KMS-11 (cell line): ENCODE measurements around the gene SETD6.

Experiments
- H2AFZ ChIP-seq: fragments of 200-600 bp; sonication (generic); 2 replicates; pipeline ENCODE4 v1.6.1; 2016; ENCODE audit warnings: antibody characterized with exemption, mixed run types, low read depth
- H3K27ac ChIP-seq: fragments of 200-600 bp; sonication (generic); 2 replicates; pipeline ENCODE4 v1.6.1; 2016; ENCODE audit warnings: mild to moderate bottlenecking, mixed run types
- H3K27me3 ChIP-seq: fragments of 200-600 bp; sonication (generic); 2 replicates; pipeline ENCODE4 v1.6.1; 2017; ENCODE audit warnings: mild to moderate bottlenecking, low read depth, mixed run types, moderate library complexity; ENCODE audit not compliant: insufficient read depth
- H3K36me3 ChIP-seq: fragments of 200-600 bp; sonication (generic); 2 replicates; pipeline ENCODE4 v1.6.1; 2017; ENCODE audit warnings: mild to moderate bottlenecking, mixed run types; ENCODE audit not compliant: insufficient read depth
- H3K4me1 ChIP-seq: fragments of 200-600 bp; sonication (generic); 2 replicates; pipeline ENCODE4 v1.6.1; 2016; ENCODE audit warnings: mild to moderate bottlenecking, low read depth, mixed run types; ENCODE audit not compliant: poor library complexity, severe bottlenecking
- H3K4me2 ChIP-seq: fragments of 200-600 bp; sonication (generic); 2 replicates; pipeline ENCODE4 v1.7.0; 2016; ENCODE audit warnings: mild to moderate bottlenecking, mixed run types
- H3K4me3 ChIP-seq: fragments of 200-600 bp; sonication (generic); IDR thresholded peaks from 2 replicates; pipeline ENCODE4 v1.6.1; 2017; ENCODE audit warnings: low read depth, low read length, mixed read lengths; ENCODE audit not compliant: insufficient read depth
- H3K79me2 ChIP-seq: fragments of 200-600 bp; sonication (generic); 2 replicates; pipeline ENCODE4 v1.6.1; 2016; ENCODE audit warnings: low read depth, mixed run types; ENCODE audit not compliant: insufficient read depth
- H3K9ac ChIP-seq: fragments of 200-600 bp; sonication (generic); 2 replicates; pipeline ENCODE4 v1.6.1; 2016; ENCODE audit warnings: mild to moderate bottlenecking, mixed run types
- H4K20me1 ChIP-seq: fragments of 200-600 bp; sonication (generic); 2 replicates; pipeline ENCODE4 v1.6.1; 2016; ENCODE audit warnings: mild to moderate bottlenecking, mixed run types; ENCODE audit not compliant: insufficient read depth
- CTCF ChIP-seq: fragments of 200-600 bp; sonication (generic); conservative IDR thresholded peaks from 2 replicates; pipeline ENCODE4 v1.6.1; 2017; ENCODE audit warnings: low read depth, mild to moderate bottlenecking, antibody characterized with exemption, low read length, moderate library complexity, mixed read lengths

The SETD6 gene

GRCh38 chr16:58506241-58507194, 8.8 kb upstream of the SETD6 start:
- Histone ChIP-seq H3K27me3 (no peaks in the 10 kb centered on the region), H3K27ac (no peak overlapping the region), H3K4me2 (no peak overlapping the region), H3K36me3 (no peaks in the 10 kb centered on the region), H3K79me2 (no peaks in the 10 kb centered on the region), H2AFZ (no peak overlapping the region), H3K4me1 (peaks cover 7% of the 10 kb centered on the region), H4K20me1 (no peaks in the 10 kb centered on the region), H3K9ac (no peak overlapping the region), H3K4me3 (no peak overlapping the region)
- TF ChIP-seq CTCF: no peak

DNA sequence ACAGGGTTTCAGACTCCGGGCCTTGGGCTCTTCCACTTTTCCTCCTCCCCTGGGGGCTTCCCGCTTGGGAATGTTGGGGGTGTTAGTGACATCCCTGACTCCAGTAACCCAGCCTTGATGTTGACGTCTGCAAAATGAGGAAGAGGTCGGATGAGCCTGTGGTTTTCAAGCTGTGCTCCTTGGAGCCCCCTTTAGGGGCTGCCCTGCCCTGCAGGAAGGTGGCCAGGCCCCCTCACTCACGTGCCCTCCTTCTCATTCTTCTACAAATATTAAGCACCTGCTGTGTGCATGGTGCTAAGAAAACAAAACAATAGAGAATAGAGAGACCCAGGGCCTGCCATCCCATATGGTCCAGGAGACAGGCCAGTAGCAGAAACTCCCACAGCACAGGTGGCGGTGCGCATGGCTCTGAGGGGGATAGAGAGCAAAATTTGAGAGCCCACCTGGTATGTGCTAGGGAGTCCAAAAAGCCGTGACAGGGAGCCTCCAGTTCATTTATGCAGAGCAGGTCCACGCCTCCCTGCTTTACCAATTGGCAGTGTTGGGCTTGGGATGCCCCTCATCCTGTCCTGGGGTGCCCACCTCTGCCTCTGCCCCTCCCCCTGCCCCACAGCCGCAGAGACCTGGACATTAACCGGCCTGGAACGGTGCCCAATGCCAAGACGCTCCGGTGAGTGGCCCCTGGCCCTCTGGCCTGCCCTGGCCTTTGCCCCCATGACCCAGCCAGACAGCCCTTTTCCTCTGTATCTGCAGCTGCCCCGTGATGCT, 7.9 kb upstream of the SETD6 start:
- Histone ChIP-seq H3K9ac (no peak overlapping the region), H3K4me3 (no peak overlapping the region), H3K36me3 (no peaks in the 10 kb centered on the region), H3K27me3 (no peaks in the 10 kb centered on the region), H3K4me1 (peaks cover 10% of the 10 kb centered on the region), H4K20me1 (no peaks in the 10 kb centered on the region), H2AFZ (no peak overlapping the region), H3K27ac (no peak overlapping the region), H3K4me2 (no peak overlapping the region), H3K79me2 (no peaks in the 10 kb centered on the region)
- no peak for TF ChIP-seq CTCF

- no peak overlapping the region for H3K9ac ChIP-seq
- no peak overlapping the region for H3K4me2 ChIP-seq
- no peaks in the 10 kb centered on the region for H3K36me3 ChIP-seq
- H3K4me3 ChIP-seq: no peak overlapping the region
- H3K4me1 ChIP-seq: peaks cover 10% of the 10 kb centered on the region
- H2AFZ ChIP-seq: no peak overlapping the region
- TF ChIP-seq CTCF: no peak
- no peaks in the 10 kb centered on the region; the same call in 1 of the 2 replicates for H3K79me2 ChIP-seq
- H3K27me3 ChIP-seq: no peaks in the 10 kb centered on the region
- H3K27ac ChIP-seq: no peak overlapping the region
- no peaks in the 10 kb centered on the region for H4K20me1 ChIP-seq
These were observed 7.2 kb upstream of the SETD6 start for GRCh38 chr16:58507963-58508670.

DNA sequence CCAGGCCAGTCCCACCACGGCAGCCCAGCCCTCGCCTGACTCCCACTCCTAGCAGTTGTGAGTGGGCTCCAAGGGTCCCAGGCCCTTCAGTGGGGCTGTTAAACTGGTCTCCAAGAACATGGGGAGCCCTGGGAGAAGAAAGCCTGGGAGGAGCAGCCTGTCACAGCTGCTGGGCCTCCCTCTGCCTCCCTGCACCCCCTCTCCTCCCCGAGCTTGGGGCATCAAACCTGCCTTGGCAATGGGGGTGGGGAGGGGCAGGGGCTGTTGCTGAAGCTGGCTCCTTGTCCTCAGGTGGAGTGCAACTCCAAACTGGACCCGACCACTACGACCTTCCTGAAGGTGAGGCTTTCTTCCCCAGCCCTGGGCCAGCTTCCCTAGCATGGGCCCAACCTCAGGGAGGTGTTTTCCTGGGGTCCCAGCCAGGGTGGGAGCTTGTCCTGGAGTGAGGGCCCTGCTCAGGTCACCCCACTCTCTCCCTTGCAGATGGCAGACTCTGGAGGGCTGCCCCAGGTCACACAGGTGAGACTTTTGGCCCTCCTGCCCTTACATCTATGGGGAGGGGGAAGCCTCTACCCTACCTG, 6.6 kb upstream of the SETD6 start:
- Histone ChIP-seq H3K36me3 (no peaks in the 10 kb centered on the region), H3K4me3 (no peak overlapping the region), H3K9ac (no peak overlapping the region), H3K4me2 (no peak overlapping the region), H3K27me3 (no peaks in the 10 kb centered on the region), H4K20me1 (no peaks in the 10 kb centered on the region), H3K79me2 (peaks cover 2% of the 10 kb centered on the region; the same call in 1 of the 2 replicates), H3K4me1 (peaks cover 10% of the 10 kb centered on the region), H3K27ac (no peak overlapping the region), H2AFZ (no peak overlapping the region)
- no peak for TF ChIP-seq CTCF
